ENCODE data around the gene S100A10. TPM values are rescaled to one million over a fixed set of nuclear protein-coding genes. Genes with fewer than 3 reads are reported as not detected.

S100A10 gene
- total RNA-seq, 1 experiment from 2014 or later, result 160 TPM

GRCh38 chr1:152014943-152015342 lies 21.3 kb upstream of the S100A10 start:
- no peaks in the 10 kb centered on the region for H3K79me2 ChIP-seq (ENCODE audit: insufficient read depth, low read length)
- H2BK120ac ChIP-seq (ENCODE audit: low read depth, low read length, poor library complexity, severe bottlenecking), result no peak overlapping the region
- no CpG with 5 or more reads among the region's 1 CpG for WGBS (ENCODE audit: extremely low coverage, insufficient read length, low lambda C conversion rate)
- Mint-ChIP-seq H3K27ac (no peak overlapping the region), H3K9me3 (no peaks in the 10 kb centered on the region), H3K4me1 (peaks cover 15 to 25% of the 10 kb centered on the region in 2 experiments), H3K36me3 (ENCODE audit: insufficient read depth in 1 of 3, low read depth in 3 of 3) (no peaks in the 10 kb centered on the region), H3K27me3 (ENCODE audit: low read depth) (peaks cover 5% of the 10 kb centered on the region; the same call in 1 of the 2 replicates), H3K4me3 (no peak overlapping the region; a peak in 1 of 5 replicates)
- no peak overlapping the region for H4K5ac ChIP-seq (ENCODE audit: insufficient read length, low read depth, low read length)
- no peak overlapping the region for H3K56ac ChIP-seq (ENCODE audit: insufficient read length, low read depth, low read length)
- no peak overlapping the region for H3T11ph ChIP-seq (ENCODE audit: low read length)
- no peak overlapping the region for H3K4ac ChIP-seq (ENCODE audit: low read depth, low read length)
- H2AK5ac ChIP-seq (ENCODE audit: insufficient read length, low read length), result no peak overlapping the region
- H4K8ac ChIP-seq (replicated peaks; ENCODE audit: insufficient read length, low read depth, low read length), result no peak overlapping the region
- no peak overlapping the region for H3K9ac ChIP-seq (ENCODE audit: extremely low read depth, insufficient read length, low read length)
- no peak overlapping the region for H2AFZ ChIP-seq (ENCODE audit: low read length)
- no peaks in the 10 kb centered on the region for H3K9me3 ChIP-seq (ENCODE audit: control insufficient read depth, low read depth, low read length)
- H2BK12ac ChIP-seq (ENCODE audit: insufficient read length, low read depth, low read length), result no peak overlapping the region
- peaks cover 4% of the 10 kb centered on the region; the same call in 1 of the 2 replicates for H3K4me1 ChIP-seq (ENCODE audit: insufficient read depth, low read length)
- H3K14ac ChIP-seq (ENCODE audit: insufficient read depth, low read length), result no peak overlapping the region
- H2BK15ac ChIP-seq (ENCODE audit: low read depth, low read length), result no peak overlapping the region
- H3K4me2 ChIP-seq (ENCODE audit: insufficient read depth, insufficient read length, low read length), result no peak overlapping the region
- no peaks in the 10 kb centered on the region for H4K20me1 ChIP-seq (ENCODE audit: control insufficient read depth, insufficient read depth, insufficient read length)
- H3K27ac ChIP-seq (ENCODE audit: insufficient read length, low read depth, low read length), result no peak overlapping the region
- no peak overlapping the region for H3K18ac ChIP-seq (ENCODE audit: insufficient read length, low read depth, low read length)
- no peaks in the 10 kb centered on the region for H3K23me2 ChIP-seq (ENCODE audit: insufficient read length, low read depth, low read length, poor library complexity, severe bottlenecking)
- H4K91ac ChIP-seq (ENCODE audit: insufficient read length, low read depth, low read length), result no peak overlapping the region
- TF ChIP-seq, protein P1, sequence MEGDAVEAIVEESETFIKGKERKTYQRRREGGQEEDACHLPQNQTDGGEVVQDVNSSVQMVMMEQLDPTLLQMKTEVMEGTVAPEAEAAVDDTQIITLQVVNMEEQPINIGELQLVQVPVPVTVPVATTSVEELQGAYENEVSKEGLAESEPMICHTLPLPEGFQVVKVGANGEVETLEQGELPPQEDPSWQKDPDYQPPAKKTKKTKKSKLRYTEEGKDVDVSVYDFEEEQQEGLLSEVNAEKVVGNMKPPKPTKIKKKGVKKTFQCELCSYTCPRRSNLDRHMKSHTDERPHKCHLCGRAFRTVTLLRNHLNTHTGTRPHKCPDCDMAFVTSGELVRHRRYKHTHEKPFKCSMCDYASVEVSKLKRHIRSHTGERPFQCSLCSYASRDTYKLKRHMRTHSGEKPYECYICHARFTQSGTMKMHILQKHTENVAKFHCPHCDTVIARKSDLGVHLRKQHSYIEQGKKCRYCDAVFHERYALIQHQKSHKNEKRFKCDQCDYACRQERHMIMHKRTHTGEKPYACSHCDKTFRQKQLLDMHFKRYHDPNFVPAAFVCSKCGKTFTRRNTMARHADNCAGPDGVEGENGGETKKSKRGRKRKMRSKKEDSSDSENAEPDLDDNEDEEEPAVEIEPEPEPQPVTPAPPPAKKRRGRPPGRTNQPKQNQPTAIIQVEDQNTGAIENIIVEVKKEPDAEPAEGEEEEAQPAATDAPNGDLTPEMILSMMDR (conservative IDR thresholded peaks at IDR 0.05), result no peak
- H2BK5ac ChIP-seq (ENCODE audit: insufficient read length, low read length), result no peak overlapping the region
- no peak overlapping the region for H3K23ac ChIP-seq (ENCODE audit: insufficient read length, low read depth, low read length)
- no peak overlapping the region for H2BK20ac ChIP-seq (ENCODE audit: low read depth, low read length, poor library complexity, severe bottlenecking)
- H3K79me1 ChIP-seq (ENCODE audit: insufficient read depth, low read depth, low read length, poor library complexity, severe bottlenecking), result no peaks in the 10 kb centered on the region
- H3K27me3 ChIP-seq (ENCODE audit: insufficient read depth, low read length), result no peaks in the 10 kb centered on the region
- DNase-seq, result no peak

Measured in H9 (cell line).